Right ventricle myocardium superior (tissue), 1 donor: ENCODE data around the gene HS6ST3. TPM values are rescaled to one million over a fixed set of nuclear protein-coding genes. Genes with fewer than 3 reads are reported as not detected.

ENCODE experiments used
- ATAC-seq: fragments of 200-7000 bp; cut with Tn5 transposase; one replicate; pipeline ENCODE4 v1.9.1; 2020; ENCODE audit warnings: mild to moderate bottlenecking; ENCODE audit not compliant: poor library complexity
- DNase-seq: peaks from one replicate; pipeline ENCODE4 v3.0.0-alpha.2; 2020
- intact Hi-C: fragments of 100-400 bp; cut with DNase I; formaldehyde crosslinking; loops from one replicate; pipeline ENCODE4 v1.11.2; 2022
- total RNA-seq: library from RNA; stranded (reverse); fragmentation: NEBNext Ultra II Directional; extraction: Animal tissue kit (Norgen Biotek cat#: 25700); gene quantifications from one replicate; pipeline ENCODE4 v1.2.1, GENCODE V29; 2021
- donor health status: DM: no; HTN: yes; CAD: no; lungs with severe emphysema.

HS6ST3 gene
- total RNA-seq, 1 donor from 2014 or later: 0.56 TPM

GRCh38 chr13:96785986-96786385, 696.1 kb downstream of the HS6ST3 start:
- no peak for ATAC-seq

DNA sequence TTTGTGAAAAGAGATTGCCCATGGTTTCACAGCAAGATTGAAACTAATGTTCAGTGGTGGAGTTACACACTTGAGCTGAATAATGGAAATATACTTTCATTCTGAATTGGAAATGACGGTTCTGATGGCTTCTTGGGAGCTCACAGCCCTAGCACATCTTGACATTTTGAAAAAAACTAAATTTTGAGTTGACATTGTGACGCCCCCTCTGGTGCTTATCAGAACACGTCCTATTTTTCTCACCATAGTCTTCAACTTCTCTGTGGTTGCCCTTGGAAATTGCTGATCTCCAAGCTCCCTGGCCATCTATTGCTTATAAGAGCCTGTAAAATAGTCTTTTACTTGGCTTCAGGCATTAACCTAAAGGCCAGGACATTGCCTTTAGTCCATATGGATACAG, 702.3 kb downstream of the HS6ST3 start:
- ATAC-seq (no peak), DNase-seq (no peak)
- intact Hi-C loops: no loop called here

More at GRCh38 chr13:96785986-96786385, 696.1 kb downstream of the HS6ST3 start:
- DNase-seq: no peak
- intact Hi-C loops: no loop called here

DNA sequence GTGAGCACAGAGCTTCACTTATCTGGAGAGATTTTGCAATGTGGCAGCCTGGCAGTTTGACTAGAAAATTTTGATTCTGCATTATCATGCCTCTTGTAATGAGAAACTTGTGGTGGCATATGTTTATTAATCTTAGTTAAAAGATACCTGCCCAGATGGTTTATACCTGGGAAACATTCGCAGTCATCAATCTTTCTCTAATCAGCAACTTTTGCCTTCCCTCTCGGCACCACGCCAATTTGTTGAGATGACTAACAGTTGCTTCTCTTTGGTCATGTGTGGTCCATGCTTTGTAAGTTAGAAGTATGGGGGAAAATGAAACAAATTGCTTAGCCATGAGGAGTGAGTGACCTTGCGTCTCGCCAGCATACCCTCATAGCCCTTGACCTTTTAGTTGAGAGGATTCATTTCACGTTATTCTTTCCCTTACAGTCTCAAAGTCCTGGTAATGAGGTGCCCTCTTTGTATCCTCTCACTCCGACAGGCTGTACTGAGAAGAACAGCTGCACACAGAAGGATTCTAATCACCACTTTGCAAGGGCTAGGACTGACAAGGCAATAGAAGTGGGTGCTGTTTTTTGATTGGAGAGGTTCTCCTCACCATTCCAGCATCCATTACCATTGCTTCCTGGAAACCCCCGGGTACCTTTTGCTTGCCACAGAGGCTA, 703.0 kb downstream of the HS6ST3 start:
- intact Hi-C loops: no loop called here
- no peak for ATAC-seq
- no peak for DNase-seq

GRCh38 chr13:96793404-96793755, 703.5 kb downstream of the HS6ST3 start:
- no peak for DNase-seq
- no peak for ATAC-seq
- intact Hi-C loops: no loop called here

DNA sequence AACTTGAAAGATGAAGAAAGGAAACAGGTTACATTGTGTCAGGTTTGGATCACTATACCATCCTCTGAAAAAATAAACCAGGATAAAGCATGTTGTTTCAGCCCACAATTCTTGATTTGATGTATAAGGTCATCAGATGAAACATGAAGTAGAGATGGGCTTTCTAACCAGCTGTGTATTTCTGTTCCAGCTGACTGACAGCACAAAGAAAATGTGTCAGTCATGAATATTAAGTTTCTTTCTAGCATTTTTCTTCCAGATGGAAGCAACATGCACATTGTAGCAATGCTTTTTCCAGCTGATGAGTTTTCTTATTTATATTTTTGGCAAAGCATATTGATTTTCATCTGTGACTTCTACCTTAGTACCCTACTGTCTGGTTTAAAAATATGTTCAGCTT, 704.8 kb downstream of the HS6ST3 start:
- no peak for DNase-seq
- ATAC-seq: no peak
- intact Hi-C loops: no loop called here

DNA sequence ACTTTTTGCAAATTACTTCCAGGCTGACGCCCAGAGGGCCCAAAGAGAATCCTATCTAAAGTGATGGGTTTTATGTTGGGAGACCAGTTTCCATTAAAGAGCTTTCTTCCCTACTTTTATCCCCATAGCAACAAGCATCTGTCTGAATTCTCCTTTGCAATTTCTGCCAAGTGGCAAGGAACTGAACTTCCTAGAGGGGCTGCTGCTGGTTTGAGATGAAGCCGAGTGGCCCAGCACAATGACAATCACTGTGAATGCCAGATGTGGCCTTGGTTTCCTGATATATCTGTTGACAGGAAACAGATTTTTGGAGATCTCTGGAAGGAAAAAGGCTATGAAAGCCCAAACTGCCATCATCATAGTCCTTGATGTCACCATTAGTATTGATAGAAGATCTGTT, 705.8 kb downstream of the HS6ST3 start:
- intact Hi-C loops: no loop called here
- DNase-seq: no peak

GRCh38 chr13:96796091-96796633, 706.3 kb downstream of the HS6ST3 start:
- DNase-seq: no peak
- intact Hi-C loops: no loop called here
- no peak for ATAC-seq

More for the DNA sequence above, 705.8 kb downstream of the HS6ST3 start:
- ATAC-seq: no peak

- intact Hi-C loops: no loop called here
- DNase-seq (no peak), ATAC-seq (no peak)
Measured at GRCh38 chr13:96797136-96797535, 707.2 kb downstream of the HS6ST3 start.

GRCh38 chr13:96803456-96804100, 713.7 kb downstream of the HS6ST3 start:
- DNase-seq (no peak), ATAC-seq (no peak)
- intact Hi-C loops: no loop called here

- DNase-seq (no peak), ATAC-seq (no peak)
- intact Hi-C loops: no loop called here
Measured at GRCh38 chr13:96804174-96804573, 714.3 kb downstream of the HS6ST3 start.

GRCh38 chr13:96806746-96807145, 716.8 kb downstream of the HS6ST3 start:
- intact Hi-C loops: no loop called here
- DNase-seq: no peak
- ATAC-seq: no peak

- intact Hi-C loops: loop anchor here (10.0 kb wide), 1 partner anchor 785 kb away; no protein-coding TSS in a partner anchor
- peak; percentile 36 for ATAC-seq
Measured at GRCh38 chr13:96809366-96810096, 719.6 kb downstream of the HS6ST3 start.

DNA sequence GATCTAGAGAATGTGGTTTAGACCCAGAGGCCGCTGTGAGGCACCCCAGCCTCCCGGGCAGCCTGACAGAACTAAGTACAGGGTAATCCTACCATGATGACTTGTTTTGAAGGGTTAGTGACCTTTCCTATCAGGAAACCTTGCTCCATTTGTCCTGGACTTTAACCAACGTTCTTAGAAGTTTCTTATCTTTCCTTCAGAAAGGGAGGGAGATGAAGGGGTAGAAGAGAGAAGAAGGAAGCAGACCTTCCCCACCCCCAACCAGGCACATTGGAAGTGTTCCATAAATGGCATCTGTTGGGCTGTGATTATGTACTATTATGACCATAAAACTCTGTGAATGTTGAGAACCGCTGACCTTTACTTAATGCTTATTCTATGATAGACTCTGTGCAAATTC, 720.2 kb downstream of the HS6ST3 start:
- DNase-seq: no peak
- intact Hi-C loops: loop anchor here (10.0 kb wide), 1 partner anchor 785 kb away; no protein-coding TSS in a partner anchor
- no peak for ATAC-seq

More at GRCh38 chr13:96809366-96810096, 719.6 kb downstream of the HS6ST3 start:
- no peak for DNase-seq

- ATAC-seq: no peak
- DNase-seq: no peak
- intact Hi-C loops: loop anchor here (10.0 kb wide), 1 partner anchor 786 kb away; no protein-coding TSS in a partner anchor
Measured at GRCh38 chr13:96811049-96811448, 721.1 kb downstream of the HS6ST3 start.

DNA sequence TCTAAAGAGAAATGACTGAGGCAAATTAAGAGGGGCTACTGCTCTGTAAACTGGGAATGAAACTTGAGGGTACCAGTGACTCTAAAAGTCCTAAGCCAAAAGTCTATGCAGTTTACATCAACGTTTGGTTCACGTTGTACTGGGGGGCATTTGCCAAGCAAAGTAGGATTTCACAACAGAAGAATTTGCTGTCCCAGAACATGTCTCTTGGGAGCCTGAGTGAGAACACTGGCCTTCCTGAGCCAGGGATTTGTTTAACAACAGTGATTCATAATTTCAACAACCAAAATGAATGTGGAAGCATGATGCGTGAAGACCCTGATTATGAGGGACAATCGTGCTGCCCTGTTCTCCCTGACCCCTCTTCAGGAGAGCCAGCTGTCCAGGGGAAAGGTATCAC, 726.4 kb downstream of the HS6ST3 start:
- DNase-seq: no peak
- intact Hi-C loops: loop anchor here (10.0 kb wide), 1 partner anchor 791 kb away; no protein-coding TSS in a partner anchor
- peak; percentile 95 for ATAC-seq

GRCh38 chr13:96816874-96817273, 727.0 kb downstream of the HS6ST3 start:
- ATAC-seq: no peak
- no peak for DNase-seq
- intact Hi-C loops: loop anchor here (10.0 kb wide), 1 partner anchor 792 kb away; no protein-coding TSS in a partner anchor

- ATAC-seq: peak; percentile 40
- DNase-seq: no peak
- intact Hi-C loops: loop anchor here (10.0 kb wide), 1 partner anchor 793 kb away; no protein-coding TSS in a partner anchor
Measured at GRCh38 chr13:96817336-96817941, 727.5 kb downstream of the HS6ST3 start.

- intact Hi-C loops: loop anchor here (10.0 kb wide), 1 partner anchor 795 kb away; no protein-coding TSS in a partner anchor
- ATAC-seq: no peak
- no peak for DNase-seq
Measured at GRCh38 chr13:96819375-96819774, 729.5 kb downstream of the HS6ST3 start.

DNA sequence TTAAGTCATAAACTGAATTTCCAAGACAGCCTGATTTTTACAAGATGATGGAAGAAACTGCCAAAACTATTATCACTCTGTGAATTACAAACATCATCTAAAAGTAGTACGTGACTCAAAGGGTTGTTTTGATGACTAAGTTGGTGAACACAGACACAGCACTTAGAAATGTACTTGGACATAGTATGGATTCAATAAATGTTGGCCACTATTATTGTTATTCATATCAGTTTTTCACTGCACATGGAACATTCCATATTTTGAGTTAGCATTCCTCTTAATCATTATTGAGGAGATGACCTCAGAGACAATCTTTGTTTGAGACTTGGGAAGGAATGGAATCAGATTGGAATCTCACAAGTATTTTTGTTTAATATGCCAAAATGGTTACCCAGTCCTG, 731.5 kb downstream of the HS6ST3 start:
- DNase-seq (no peak), ATAC-seq (no peak)
- intact Hi-C loops: no loop called here
